Ammon's horn (tissue), 1 donor: Measurements from ENCODE around the gene IL2RA.
"Not testable (repeated sequence)": the region's sequence is repeated elsewhere in the genome, so short reads cannot be mapped to it uniquely, and the experiment has no call there.

Experiments
- DNase-seq: peaks from one replicate; pipeline ENCODE4 v3.0.0-alpha.2; 2016; ENCODE audit warnings: low spot score

The IL2RA gene

DNA sequence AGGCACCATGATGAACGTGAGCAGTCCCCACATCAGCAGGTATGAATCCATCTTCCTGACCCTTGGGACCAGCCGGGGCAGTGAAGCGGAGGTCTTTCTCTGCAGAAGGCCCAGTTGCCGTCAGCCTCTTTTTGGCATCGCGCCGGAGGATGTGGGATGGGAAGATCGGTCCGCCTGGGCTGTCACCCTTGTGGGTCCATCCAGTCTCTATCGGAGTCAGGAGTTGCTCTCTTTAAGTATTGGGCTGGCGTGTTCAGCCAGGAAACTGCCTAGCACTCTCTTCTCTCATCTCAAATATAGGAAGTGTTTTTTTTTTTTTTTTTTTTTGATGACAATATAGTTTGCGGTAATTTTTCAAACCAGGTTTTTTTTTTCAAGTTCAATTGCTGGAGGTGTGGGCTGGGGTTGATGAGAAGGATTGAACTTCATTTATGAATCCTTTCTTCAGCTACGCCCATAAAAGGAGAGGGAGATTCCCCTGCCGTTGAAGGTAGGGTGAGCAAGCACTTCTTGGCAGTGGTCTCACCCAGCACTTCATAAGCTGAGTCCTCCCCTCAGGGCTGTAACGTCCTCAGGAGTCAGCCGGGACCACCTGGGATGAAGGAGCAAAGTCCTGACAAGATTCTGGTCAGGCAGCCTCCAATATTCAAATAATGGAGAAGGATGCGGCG is at the start of gene IL2RA:
Gene IL2RA (minus strand): TSS at position 267 of the 671 bp plus-strand sequence. CDS start 216 bp downstream, at position 51.
- no peak for DNase-seq

DNA sequence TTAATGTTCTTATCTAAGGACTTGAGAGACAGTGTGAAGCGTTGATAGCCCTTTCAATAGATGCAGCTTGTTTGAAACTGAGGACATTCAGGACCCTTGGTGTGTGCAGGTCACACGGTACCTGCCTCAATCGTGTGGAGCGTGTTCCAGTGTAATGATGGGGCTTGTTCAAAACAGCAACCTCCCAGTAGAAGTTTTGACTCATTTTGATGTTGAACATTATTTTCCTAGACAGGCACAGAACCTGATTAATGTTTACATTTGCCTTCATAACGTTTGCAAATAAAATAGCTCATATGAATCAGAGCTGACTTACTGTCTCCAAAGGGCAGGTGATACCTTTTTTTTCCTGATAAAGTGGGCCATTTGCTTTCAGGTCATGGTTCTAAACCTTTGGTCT is 48.0 kb upstream of the IL2RA start:
- no peak for DNase-seq

DNA sequence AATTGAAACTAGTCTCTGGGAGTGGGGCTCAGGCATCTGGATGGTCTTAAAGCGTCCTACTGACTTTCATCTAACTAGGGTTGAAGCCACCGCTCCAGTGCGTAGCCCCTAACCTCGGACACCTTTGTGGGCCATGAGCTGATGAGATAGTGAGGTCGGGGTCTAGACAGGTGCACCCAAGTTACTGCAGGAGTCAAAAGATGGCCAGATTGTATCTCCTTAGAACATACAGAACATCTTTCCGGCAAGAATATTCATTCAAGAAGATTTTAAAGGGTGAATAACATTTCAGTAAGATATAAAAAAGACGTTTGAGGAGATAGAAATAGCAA is 47.2 kb upstream of the IL2RA start:
- DNase-seq = no peak

DNA sequence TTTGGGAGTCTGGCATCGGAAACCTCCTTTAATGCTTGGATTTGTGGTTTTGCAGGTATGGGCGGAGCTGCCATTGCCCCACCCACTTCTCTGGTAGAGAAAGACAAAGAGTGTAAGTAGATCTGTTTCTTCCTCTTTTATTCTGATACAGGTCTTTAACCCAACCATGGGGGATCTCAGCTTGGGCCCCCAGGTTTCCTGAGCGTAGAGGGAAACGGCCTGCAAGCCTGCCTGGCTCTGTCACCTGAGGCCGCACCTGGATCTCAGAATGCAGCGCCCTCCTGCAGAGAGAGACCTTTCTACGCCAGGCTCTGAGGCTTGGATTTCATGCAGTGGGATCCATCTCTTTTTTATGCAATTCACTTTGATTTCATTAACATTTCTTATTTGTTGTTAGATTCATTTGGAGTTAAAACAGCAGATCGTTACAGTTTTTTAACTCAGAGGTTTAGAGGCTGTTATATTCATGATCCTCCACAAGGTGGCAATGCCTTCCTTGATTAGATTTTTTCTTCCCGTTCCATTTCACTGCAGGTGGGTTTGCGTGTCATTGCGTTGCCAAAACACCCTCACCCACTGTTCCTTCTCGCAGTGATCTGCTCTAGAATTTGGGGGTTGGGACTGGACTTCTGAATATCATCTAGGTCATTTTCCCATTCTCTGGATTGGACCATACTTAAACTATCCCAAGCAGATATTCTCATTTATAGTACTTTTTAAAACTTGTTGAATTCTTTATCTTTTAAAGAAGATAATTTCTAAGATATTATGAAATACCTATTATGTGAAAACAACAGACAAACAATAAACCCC is 46.7 kb upstream of the IL2RA start:
- DNase-seq = peak; percentile 61

DNA sequence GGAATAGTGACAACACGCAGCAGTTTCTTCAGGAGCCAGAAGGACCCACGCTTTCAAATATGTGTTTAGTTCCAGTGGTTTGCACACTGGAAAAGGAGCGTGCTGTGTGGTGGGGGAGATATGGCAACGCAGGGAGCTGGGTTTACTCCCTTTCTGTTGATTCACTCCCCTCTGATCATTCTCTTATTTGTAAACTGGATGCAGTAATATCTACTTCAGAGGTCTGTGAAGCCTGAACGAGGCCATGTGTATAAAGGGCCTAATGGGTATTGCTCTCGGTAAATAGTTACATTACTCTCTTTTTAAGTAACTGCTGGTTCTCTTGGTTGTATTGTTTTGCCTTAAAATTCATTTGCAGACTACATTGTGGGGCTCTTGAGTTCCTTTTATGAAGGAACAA is 45.9 kb upstream of the IL2RA start:
- DNase-seq = no peak

DNA sequence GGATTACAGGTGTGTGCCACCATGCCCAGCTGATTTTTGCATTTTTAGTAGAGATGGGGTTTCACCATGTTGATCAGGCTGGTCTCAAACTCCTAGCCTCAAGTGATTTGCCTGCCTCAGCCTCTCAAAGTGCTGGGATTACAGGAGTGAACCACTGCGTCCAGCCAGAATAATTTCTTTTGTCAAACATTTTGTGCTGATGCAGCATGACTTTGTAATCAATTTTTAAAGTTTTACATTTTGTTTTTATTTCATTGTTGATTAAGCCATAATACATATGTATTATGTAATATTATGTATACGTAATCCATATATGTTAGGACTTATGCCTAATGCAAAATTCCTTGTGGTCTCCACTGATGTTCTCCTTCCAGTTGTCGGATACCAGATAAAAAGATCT is 45.4 kb upstream of the IL2RA start:
- not testable (repeated sequence) for DNase-seq

DNA sequence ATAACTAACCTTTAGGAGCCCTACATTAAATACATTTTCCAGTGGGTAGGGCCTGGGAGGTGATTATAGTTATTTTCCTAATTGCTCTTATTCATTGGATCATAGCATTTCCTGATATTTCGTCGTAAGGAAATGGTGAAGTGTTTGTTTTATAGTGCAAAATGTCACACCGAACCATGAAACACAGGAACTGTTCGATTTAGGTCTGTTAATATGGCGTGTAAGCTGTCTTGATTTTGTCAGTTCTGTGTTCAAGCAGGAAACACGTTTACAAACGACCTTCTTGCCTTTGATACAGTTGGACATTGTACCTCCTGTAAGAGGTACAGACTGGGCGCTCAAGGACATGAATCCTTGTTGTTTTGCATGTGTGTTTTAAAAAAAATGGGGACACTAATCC is 41.4 kb upstream of the IL2RA start:
- no peak for DNase-seq

DNA sequence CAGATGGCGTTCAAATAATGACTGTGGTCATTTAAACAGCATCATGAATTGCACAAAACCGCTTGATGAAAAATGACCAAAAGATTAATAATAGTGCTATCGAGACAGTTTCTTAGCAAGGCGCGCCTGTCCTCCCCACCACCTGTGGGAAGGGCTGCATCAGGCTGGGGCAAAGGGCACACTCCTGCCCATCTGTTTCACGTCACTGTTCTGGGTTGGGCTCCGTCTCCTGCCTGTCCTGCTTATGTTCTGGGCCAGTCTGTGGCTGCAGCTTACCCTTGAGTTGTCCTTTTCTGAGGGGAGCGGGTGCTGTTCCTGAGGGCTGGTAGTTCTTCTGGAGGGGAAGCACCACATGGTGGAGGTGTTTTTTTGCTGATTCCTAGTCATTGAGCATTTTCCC is 40.0 kb upstream of the IL2RA start:
- DNase-seq = no peak

DNA sequence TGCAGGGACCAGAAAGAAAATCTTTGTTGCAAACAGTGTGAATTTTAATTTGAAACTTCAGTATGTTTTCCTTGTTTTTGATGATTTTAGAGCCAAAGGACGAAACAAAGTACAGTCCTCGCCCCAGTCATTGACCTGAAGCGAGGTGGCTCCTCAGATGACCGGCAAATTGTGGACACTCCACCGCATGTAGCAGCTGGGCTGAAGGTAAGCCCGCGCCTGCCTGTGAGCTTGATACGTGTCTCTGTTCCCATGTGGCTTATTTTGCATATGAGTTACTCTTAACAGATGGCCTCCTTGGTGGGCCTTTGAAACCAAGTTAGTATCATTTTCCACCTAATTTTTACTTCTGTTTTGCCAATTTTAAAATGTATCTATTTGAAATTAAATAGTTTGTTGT is 39.0 kb upstream of the IL2RA start:
- DNase-seq = no peak

DNA sequence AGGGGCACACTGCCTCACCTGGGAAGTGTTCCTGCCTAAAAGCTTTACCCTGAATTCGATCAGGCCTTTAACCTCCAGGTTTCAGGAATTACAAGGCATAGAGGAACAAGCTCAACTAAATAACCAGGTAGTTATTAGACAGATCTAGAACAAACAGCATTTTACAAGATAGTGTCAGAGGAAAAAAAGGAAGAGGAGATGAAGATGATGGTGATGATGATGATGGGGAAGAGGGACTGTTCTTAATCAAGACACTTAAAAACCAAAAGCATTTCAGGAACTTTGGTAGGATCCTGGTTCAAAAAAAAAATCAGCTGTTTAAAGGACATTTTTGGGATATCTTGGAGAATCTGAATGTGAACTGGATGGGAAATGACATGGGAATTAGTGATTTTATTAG is 38.2 kb upstream of the IL2RA start:
- DNase-seq = no peak

DNA sequence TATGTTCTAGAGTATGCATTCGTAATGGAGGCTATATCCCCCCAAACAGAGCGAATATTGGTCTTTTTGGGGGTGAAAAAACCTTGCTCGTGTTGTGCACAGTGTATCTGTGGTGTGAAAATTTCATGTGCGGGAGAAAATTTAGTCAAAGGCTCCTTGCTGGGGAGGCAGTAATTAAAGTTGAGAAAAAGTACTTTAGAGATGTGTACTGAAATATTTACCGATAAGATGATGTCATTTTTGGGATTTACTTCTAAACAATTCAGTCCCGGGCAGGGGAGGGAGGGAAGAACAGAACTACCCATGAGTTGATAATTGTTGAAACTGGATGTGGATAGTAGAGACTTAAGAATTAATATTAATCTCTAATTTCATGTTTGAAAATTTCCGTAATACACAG is 36.0 kb upstream of the IL2RA start:
- DNase-seq = no peak

DNA sequence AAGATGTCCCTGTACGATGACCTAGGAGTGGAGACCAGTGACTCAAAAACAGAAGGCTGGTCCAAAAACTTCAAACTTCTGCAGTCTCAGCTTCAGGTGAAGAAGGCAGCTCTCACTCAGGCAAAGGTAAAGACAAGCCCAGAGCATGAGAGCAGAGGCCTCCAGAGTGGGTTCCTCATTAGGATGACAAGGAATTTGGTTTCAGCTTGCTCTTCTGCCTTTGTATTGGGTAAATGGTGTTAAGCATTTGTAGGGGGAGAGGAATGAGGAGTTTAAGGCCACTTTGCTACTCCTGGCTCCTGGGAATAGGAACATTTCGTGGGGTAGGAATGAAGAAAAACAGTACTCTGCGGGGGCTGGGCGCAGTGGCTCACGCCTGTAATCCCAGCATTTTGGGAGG is 34.9 kb upstream of the IL2RA start:
- no peak for DNase-seq

DNA sequence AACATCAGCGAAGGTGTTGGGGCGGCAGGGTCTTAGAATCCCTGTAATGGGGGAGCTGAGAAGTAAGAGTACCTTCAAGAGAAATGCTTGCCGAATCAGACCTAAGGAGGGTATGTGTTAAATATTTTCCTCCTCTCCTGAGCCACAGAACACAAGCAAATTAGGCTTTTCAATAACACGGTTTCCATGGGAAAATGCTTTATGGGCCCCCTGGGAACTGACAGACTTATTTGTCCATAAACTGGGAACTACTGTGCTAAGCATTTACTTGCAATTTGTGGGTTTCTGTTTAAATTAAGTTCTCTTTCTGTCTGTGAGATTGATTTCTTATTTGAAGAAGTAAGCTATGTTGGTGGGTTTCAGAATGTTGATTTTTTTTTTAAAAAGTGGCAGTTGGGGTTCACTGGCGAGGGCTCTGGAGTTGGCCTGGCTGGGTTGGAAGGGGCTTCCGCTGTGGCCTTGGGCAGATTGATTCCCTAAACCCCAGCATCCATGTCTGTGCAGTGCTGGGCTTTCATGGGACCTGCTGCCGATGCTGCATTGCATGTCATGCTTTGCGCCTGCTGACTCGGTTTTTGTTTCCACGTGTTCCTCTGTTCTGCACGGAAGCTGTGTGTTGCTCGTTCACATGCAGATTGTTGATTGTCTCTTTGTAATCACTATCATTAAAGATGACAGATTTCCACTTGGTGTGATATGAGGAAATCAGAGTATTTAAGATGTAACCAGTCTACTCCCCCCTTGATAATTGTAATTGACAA is 33.8 kb upstream of the IL2RA start:
- no peak for DNase-seq

DNA sequence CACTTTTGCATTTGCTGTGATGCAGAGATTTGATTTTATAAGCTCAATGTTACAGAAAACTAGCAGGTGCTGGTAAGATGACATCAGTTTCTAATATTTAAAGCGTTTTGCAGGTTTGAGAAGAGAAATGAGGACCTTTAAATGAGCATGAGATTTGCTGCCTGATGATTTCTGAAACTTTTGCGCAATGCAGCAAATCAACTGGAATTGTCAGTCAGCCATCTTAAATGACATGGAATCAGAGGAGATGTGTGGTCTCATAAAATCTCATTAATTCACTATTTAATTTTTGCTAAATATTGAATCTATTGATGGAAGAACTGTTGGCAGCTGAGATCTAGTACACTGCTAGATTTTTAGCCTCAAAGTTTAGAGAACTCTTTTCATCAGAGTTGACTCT is 30.6 kb upstream of the IL2RA start:
- DNase-seq = no peak

DNA sequence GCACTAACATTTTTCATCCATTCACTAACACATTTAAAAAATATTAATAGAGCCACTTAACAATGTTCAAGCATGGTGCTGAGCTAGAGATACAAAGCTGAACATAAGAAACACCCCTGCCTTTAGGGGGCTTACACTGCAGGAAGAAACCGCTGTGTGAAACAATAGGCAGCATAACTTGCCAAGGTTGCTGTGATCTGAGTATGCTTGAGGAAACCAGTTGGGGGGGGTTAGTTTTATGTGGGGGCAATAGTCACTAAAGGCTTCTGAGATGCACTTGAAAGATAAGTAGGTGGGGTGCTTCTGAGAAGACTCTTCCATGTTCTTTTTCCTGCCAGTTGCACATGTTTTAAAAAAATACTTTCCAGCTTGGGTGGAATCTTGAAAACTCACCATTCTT is 29.5 kb upstream of the IL2RA start:
- no peak for DNase-seq

DNA sequence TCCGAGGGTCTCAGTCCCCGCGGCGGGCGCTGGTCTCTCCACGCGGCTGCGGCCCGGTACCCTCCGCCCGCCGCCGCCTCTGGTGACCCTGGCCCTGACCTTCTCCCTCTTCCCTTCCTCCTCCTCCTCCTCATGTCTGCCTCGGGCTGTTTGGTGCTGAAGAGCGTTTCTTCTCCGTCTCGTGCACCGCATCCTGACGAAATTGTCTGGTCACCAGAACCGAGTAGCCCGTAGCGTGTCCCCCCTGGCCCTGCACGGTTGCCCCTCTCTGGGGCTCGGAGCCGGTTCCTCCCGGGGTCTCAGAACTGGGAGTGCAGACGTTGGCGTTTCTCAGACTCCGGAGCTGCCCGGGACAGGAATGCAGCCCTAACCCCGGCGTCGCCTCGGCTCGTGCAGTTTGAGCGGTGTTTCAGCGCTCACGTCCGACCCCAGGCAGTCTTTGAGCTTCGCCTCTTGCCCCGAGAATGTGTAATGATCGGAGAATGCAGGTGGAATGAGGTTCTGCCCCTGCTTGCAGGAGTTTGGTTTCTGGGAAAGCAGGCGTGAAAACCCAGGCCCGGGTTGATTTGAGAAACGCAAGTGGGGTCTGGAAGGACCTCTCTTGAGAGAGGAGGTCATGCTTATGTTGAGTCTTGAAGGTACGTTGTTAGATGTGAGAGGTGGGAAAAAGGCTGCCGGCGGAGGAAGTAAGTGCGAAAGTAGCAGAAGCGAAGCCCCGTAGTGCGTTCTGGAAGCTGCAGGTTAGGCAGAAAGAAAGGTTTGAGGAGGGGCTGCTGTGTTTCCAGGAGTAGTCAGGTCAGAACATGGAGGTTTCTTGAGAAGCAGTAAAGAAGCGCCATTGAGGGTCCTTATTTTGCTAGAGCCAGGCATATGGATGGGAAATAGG is 27.4 kb upstream of the IL2RA start:
- no peak for DNase-seq

DNA sequence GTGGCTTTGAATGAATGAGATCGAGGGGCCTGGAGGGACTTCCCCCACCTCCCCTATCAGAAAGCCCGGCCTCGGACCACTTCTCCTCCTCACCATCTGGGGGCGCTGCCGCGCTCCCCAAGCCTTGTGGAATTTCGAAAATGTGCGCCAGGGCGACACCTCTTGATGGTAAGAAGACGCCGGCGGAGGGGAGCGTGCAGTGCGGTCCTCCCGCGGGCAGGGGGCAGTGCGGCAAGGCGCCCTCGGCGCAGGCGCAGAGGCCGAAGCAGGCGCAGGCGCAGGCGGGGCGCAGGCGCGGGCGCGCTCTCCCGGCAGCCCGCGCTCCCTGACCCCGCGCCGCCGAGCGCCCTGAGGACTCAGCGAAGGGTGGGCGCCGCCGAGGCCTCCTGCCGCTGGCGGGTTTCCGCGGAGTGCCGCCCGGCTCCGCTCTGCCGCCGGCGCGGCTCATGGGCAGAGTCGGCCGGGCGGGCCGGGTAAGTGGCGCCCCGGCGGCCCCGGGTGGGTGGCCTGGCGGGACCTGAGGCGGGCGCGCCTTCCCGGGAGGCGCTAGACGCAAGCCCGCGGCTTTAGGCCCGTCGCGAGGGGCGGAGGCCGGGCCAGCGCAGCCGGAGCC is 26.7 kb upstream of the IL2RA start, which contains the start of gene RBM17:
Gene RBM17 (plus strand): TSS at position 314 of the 613 bp plus-strand sequence. CDS start 8,032 bp downstream, outside the sequence.
- peak; percentile 93 for DNase-seq

DNA sequence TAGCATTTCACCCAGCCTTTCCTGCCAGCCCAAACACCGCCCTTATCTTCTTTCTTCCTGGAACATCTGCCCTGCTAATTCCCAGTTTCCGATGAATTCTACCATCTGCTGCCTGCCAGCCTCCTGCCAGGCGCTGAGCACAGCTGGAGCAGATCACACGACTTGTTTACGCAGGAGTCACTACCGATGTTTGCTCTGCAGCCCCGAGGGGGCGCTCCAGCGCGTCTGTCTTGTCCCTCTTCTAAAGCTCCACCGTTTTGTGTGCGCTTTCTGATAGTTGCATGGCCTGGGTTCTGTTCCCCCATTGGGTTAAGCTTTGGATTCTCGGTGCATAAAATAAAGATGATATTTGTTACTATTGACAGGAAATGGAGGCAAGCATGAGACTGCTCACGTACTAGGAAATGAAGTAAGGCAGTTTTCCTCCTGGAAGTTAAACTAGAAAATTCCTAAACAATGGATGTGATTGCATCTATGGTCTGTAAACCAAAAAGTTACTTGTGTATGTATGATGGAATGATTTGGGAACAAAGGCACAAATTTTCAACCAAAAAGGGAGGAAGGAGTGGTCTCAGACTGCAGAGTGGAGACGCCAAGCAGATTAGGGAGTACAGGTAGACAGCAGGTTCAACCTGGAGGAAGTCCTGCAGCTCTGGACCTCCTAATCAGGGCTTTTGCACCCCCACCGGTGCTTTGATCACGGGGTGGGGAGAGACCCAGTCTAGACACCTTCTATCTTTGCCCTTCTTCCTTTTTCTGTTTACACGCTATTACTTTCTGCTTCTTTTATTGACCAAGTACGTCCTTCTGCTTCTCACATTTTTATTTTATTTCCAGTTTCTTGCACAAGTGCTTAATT is 24.4 kb upstream of the IL2RA start:
- peak; percentile 96 for DNase-seq

DNA sequence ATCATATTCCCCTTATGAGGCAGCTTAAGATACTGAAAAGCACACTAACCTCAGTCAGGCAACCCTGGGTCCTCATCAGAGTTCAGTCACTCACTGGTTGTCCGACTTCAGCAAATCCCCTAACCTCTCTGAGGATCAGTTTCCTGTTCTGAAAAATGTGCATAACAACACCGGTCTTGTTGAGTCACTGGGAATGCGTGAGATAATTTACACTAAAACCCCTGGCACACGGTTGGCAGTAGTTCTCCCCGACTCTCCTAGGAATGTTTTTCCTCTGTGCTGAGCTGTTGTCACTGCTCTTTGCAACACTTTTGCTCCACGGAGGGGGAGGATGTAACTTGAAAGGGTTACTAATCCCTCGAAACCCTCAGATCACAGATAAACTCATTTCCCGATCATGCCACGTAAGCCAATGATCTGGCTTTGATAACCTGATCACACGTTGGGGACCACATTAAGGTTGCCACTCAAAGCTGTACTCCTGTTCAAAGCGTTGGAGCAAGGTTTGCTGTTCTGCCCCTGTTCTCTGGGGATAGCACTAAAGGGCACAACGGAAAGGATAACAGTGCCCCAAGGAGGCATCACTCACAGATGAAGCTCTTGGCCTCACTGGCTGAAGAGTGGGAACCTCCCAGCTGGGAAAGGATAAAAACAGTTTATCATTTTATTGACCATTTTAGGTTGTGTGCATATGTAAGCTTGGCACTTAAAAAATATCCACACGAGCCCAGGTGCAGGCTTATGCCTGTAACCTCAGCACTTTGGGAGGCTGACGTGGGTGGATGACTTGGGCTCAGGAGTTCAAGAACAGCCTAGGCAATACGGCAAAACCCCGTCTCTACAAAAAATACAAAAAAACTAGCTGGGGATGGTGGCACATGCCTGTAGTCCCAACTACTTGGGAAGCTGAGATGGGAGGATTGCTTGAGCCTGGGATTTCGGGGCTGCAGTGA is 21.6 kb upstream of the IL2RA start:
- DNase-seq = no peak
